ENCODE results near the gene FRRS1. TPM values are rescaled to one million over a fixed set of nuclear protein-coding genes. Genes with fewer than 3 reads are reported as not detected.

Gene FRRS1
- total and polyA plus RNA-seq, 10 of the 15 experiments (the other 5 are each of a cell fraction or from before 2014, with no cell fraction given) = 0.13 to 18.9 (median 8.0) TPM

GRCh38 chr1:99751877-99752504 is 14.4 kb downstream of the FRRS1 start (continued):
- TF ChIP-seq MTA2 (IDR thresholded peaks at IDR 0.05; ENCODE audit: low read depth) (peak; percentile 50), ZBTB11 (CRISPR knock-in tag; IDR thresholded peaks at IDR 0.05) (no peak), ELK1 (IDR thresholded peaks at IDR 0.05; ENCODE audit: low read depth, low read length) (no peak), MXI1 (IDR thresholded peaks at IDR 0.05; ENCODE audit: low read depth, low read length) (no peak), ATF2 (IDR thresholded peaks at IDR 0.05; ENCODE audit: low read length) (no peak), NFYA (IDR thresholded peaks at IDR 0.05; ENCODE audit: borderline replicate concordance, low read depth, low read length) (no peak), ZBTB40 (IDR thresholded peaks at IDR 0.05; ENCODE audit: borderline replicate concordance) (peak; percentile 24; the same call in 1 of the 2 replicates), FOXK2 (IDR thresholded peaks at IDR 0.05) (no peak), MTA3 (IDR thresholded peaks at IDR 0.05; ENCODE audit: borderline replicate concordance, low read length) (no peak), RAD51 (IDR thresholded peaks at IDR 0.05) (no peak), POLR2AphosphoS5 (IDR thresholded peaks at IDR 0.05; ENCODE audit: low read length) (no peak), KAT2A (conservative IDR thresholded peaks at IDR 0.05; ENCODE audit: control insufficient read depth, low read depth, low read length) (no peak), CHD1 (IDR thresholded peaks at IDR 0.05; ENCODE audit: low read depth, low read length) (no peak), RB1 (IDR thresholded peaks at IDR 0.05; ENCODE audit: borderline replicate concordance) (no peak), NFXL1 (IDR thresholded peaks at IDR 0.05; ENCODE audit: borderline replicate concordance) (no peak), MEF2A (IDR thresholded peaks at IDR 0.05; ENCODE audit: insufficient read depth, low read depth, low read length) (no peak), IKZF1 (conservative IDR thresholded peaks at IDR 0.05) (peak; percentile 46), ZNF24 (IDR thresholded peaks at IDR 0.05) (peak; percentile 47; the same call in 1 of the 2 replicates), HDGF (IDR thresholded peaks at IDR 0.05) (no peak), IRF5 (IDR thresholded peaks at IDR 0.05; ENCODE audit: borderline replicate concordance) (no peak)
